ENCODE data around the gene GTF2IRD2.
"Not testable (repeated sequence)": the region's sequence is repeated elsewhere in the genome, so short reads cannot be mapped to it uniquely, and the experiment has no call there.

- not testable (repeated sequence) for TF ChIP-seq CTCF (IDR thresholded peaks at IDR 0.05); SIN3A (IDR thresholded peaks at IDR 0.05; ENCODE audit: borderline replicate concordance, low read depth, low read length); EP300 (IDR thresholded peaks at IDR 0.05; ENCODE audit: borderline replicate concordance in 1 of 2, low read depth in 1 of 2, low read length in 1 of 2); YY1 (IDR thresholded peaks at IDR 0.05; ENCODE audit: low read depth); PBX3 (IDR thresholded peaks at IDR 0.05); POLR2AphosphoS5 (IDR thresholded peaks at IDR 0.05; ENCODE audit: low read depth, low read length); RCOR1 (IDR thresholded peaks at IDR 0.05; ENCODE audit: low read length)
Observed at GRCh38 chr7:74815882-74816281, 35.5 kb downstream of the GTF2IRD2 start.

Data from SK-N-SH (cell line).